Non-pigmented ciliary epithelial cell (primary cell): Measurements from ENCODE around the gene TRAF3IP1.
"Not testable (repeated sequence)": the region's sequence is repeated elsewhere in the genome, so short reads cannot be mapped to it uniquely, and the experiment has no call there.

Experiments used
- DNase-seq: peaks from one replicate; pipeline ENCODE4 v3.0.0-alpha.2; 2010; ENCODE audit warnings: low read depth

TRAF3IP1 gene

DNA sequence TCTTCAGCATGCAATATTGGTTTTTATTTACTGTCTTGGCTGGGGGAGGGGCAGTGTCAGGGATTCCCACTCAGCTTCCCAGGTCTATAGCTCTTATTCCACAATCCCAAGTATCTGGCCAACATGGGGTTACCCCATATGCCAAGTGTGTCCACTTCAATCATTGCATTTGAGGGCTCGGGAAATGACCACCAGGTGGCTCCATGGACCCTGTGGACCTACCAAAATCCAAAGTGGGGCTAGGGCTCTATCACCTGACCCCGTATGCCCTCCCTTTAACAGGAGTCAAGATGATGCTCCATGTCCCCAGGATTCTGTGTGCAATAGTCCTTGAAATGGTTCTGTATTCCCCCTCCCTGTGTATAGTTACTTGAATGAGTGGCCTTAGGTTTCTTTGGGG lies 12.1 kb upstream of the TRAF3IP1 start:
- DNase-seq: no peak

DNA sequence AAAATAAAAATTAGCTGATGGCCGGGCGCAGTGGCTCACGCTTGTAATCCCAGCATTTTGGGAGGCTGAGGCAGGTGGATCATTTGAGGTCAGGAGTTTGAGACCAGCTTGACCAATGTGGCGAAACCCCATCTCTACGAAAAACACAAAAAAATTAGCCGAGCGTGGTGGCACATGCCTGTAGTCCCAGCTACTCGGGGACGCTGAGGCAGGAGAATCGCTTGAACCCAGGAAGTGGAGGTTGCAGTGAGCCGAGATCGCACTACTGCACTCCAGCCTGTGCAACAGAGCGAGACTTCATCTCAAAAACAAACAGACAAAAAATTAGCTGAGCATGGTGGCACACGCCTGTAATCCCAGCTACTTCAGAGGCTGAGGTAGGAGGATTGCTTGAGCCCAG lies 9.6 kb upstream of the TRAF3IP1 start:
- DNase-seq: not testable (repeated sequence)

DNA sequence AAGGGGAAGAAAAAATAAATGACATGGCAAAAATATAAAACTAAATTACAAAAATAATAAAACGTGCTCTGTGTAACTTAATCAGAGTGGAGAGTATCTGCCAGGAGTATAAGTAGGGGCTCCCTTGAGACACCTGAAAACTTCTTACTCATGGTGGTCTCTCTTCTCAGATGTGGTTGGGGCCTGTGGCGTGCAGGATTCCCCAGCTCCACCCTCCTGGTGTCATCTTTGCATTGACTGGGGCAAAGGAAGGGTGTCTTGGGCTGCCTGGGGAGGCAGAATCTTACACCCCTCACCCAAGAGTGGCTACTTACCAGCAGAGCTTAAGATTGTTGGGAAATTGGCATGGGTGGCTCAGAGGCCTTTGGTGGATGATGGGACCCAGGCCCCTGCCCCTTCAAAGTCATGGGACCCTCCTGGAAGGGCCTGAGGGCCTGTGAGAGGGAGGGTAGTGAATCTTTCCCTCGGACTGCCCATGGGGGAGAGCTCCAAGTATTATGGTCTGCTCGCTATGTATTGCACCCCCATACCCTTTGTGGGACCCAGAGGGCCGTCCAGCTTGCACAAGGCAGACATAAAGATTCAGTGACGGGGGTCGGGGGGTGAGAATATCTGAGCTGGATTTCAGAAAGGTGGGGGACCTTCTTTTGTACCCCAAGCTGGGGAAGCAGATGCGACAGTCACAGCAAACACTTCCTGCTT lies 6.9 kb upstream of the TRAF3IP1 start:
- DNase-seq: no peak

GRCh38 chr2:238313991-238314350 lies 6.3 kb upstream of the TRAF3IP1 start:
- DNase-seq: no peak

- no peak for DNase-seq
Measured at GRCh38 chr2:238314576-238314975, 5.7 kb upstream of the TRAF3IP1 start.

DNA sequence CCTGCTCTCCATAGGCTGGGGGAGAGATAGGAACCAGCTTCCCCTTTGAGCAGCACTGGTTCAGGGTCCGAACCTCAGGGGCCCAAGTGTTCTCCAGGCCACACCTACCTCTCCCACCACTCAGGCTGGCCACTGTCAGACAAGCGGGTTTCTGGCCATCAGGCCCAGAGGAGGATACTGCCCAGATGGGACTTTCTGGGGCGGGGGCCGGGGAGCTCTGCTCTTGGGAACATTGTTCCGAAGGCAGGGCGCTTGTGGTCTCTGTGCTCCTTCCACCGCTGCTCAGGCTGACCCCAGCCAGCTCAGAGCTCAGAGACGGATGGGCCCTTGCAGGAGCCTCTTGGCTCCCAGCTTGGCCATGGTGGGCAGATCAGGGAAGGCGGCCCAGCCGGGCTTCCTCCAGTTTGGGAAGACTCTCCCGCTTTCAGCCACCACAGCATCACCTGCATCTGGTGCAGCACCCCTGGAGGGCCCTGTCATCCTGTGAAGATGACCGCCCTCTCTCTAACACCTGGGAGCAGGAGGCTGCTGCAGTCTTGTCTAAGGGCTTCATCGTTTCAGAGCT lies 5.2 kb upstream of the TRAF3IP1 start:
- no peak for DNase-seq

DNA sequence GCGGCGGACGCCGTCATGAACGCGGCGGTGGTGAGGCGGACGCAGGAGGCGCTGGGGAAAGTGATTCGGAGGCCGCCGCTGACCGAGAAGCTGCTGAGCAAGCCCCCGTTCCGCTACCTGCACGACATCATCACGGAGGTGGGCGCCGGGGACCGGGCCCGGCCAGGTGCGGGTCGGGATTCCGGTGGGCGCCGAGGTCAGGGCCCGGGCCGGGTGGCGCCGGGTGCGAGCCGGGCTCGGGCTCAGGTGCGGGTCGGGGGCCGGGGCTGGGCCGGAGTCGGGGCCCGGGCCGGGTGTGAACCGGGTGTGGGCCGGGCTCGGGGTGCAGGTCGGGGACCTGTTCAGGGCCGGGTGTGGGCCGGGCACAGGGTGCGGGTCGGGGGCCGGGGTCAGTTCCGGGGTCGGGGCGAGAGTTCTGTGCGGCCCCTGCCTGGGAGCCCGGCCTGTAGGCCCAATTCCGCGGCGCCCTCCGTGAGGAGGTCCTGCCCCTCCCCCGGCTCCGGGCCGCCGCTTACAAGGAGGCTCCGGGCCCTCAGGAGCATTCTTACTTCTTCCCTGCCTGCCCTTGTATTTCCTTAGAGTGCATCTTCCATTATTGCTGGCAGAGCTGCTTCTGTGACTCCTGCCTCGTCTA lies 447 bp downstream of the TRAF3IP1 start:
- no peak for DNase-seq

- no peak for DNase-seq
Measured at GRCh38 chr2:238321467-238321866, 1.1 kb downstream of the TRAF3IP1 start.

DNA sequence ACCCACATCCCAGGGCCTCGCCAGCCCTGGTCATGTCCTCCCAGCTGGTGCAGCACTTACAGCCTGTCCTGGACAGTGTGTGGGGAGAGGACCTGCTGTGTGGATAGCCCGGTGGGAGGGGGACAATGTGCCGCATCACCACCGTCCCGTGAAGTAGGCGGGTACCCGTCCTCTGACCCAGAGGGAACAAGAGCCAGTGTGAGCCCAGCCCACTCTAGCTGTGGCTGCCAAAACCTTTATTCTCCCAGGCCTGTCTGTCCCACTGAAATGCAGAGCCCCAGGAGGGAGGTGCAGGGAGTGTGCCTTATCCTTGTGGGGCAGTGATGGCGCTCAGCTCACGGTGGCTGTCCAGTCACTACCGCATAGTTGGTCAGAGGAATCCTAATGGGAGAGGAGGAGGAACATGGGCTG lies 1.7 kb downstream of the TRAF3IP1 start:
- no peak for DNase-seq

- DNase-seq: not testable (repeated sequence)
Measured at GRCh38 chr2:238324248-238324647, 3.9 kb downstream of the TRAF3IP1 start.

- no peak for DNase-seq
Measured at GRCh38 chr2:238325694-238326093, 5.4 kb downstream of the TRAF3IP1 start.

DNA sequence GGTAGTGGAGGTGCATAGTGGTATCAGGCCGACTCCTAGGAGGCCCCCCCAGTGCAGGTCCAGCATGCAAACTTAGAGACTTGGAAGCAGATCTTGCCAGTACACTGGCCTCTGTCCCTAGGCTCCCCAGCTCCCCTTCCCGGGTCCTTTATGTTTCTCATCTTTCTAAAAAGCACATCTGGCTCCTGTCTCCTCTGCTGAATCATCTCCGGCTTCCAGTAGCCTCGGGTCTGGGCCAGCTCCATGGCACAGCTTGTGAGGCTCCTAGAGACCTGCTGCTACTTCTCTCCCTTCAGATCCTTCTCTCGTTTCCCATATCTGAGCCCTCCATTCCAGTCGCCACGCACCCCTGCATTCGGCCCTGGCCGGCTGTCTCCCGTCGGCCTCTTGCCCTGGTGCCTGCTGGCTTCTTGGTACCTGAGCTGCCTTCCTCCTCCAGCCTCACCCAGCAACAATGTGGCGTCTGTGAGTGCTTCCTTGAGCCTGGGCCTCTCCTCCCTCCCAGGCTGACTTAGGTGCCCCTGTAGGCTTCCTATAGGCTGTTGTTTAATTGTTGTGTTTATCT lies 6.6 kb downstream of the TRAF3IP1 start:
- no peak for DNase-seq

GRCh38 chr2:238327751-238328150 lies 7.4 kb downstream of the TRAF3IP1 start:
- DNase-seq: no peak

- DNase-seq: no peak
Measured at GRCh38 chr2:238330391-238330790, 10.1 kb downstream of the TRAF3IP1 start.

GRCh38 chr2:238331916-238332315 lies 11.6 kb downstream of the TRAF3IP1 start:
- DNase-seq: no peak

DNA sequence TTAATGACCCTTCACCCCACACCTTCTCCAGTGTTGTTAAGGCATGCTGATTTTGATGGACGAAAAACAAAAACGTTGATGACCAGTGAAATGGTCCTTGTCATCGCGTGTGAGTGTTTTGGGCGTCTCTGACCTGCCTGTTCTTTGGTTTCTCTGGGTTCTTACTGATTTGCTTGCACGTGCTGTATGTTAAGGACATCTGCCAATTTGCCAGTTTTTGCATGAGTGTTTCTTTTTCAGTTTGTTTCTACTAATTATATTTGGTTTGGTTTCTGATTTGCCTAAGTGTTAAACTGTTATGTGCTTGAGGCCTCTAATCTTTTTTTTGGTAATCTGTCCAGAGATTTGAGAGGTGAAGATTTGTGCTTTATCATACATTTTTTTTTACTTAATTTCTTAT lies 14.6 kb downstream of the TRAF3IP1 start:
- no peak for DNase-seq

- not testable (repeated sequence) for DNase-seq
Measured at GRCh38 chr2:238335591-238335990, 15.3 kb downstream of the TRAF3IP1 start.

- DNase-seq: no peak
Measured at GRCh38 chr2:238336151-238336550, 15.8 kb downstream of the TRAF3IP1 start.

DNA sequence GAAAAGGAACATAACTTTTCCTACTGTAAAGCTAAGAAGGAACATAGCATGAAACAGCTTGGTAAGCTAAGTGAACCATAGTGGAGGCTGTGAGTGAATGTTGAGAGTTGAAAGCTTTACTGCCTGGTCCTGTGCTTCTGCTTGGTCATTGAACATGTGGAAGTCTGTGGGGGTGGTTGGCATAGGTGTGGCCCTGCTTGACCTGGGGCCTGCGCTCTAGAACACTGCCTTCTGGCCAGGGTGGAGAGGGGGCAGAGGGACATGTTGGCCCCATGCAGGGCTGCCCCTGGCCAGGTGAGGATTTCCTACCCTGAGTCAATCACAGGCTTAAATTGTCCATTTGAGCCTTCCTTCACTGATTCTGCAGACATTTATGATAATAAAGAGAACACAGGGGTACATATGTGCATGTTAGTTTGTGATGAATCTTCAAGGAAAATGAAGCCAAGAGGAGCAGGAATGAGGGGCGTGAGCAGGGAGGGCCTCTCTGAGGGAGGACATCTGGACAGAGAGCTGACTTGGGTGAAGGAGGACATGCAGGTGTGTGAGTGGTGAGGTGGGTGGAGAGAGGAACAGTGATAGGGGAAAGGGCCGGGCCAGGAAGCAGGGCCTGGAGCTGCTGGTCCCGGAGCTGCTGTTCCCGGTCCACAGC lies 16.6 kb downstream of the TRAF3IP1 start:
- DNase-seq: no peak

GRCh38 chr2:238337846-238338245 lies 17.5 kb downstream of the TRAF3IP1 start:
- DNase-seq: no peak

DNA sequence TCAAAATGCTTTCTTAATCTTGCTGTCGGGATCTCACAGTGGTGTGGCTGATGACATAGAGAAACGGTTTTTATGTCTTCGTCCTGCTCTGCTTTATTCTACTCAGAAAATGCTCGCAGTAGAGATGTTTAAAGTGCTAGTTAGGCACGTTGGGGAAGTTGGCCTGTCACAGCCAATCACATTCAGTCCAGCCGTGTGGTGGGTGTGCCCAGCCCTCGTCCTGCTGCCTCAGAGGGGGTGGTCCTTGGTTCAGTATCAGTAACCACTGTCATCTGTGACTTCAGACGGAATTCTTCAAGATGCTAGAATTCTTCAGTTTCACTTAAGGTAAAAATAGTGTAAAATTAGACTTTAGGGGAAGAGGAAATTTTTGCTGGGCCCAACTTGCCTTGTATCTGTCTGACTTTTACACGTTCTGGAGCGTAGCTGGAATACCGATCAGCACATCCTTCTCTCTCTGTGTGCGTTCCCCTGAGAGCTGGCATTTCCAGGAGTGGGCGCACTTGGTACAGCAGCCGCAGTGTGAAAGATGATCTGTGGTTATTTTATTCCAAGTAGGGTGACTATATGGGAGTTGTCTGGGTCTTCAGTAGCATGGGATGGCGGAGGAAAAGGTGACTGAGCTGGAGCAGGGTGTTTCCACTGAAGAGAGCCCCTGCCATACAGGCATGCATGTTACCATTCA lies 18.5 kb downstream of the TRAF3IP1 start:
- no peak for DNase-seq

GRCh38 chr2:238339395-238339780 lies 19.1 kb downstream of the TRAF3IP1 start:
- no peak for DNase-seq
